ENCODE measurements around the gene AP3S2. TPM values are rescaled to one million over a fixed set of nuclear protein-coding genes. Genes with fewer than 3 reads are reported as not detected.
"Not testable (repeated sequence)": the region's sequence is repeated elsewhere in the genome, so short reads cannot be mapped to it uniquely, and the experiment has no call there.

The AP3S2 gene
- total and polyA plus RNA-seq, 2 donors (not counting 1 experiment from before 2014, with no cell fraction given), result 11.3 to 32.3 TPM

- Mint-ChIP-seq H3K27me3 (no peaks in the 10 kb centered on the region), H3K9me3 (ENCODE audit: insufficient read depth) (no peaks in the 10 kb centered on the region), H3K4me3 (no peak overlapping the region), H3K4me1 (peaks cover 20% of the 10 kb centered on the region), H3K27ac (no peak overlapping the region)
- Histone ChIP-seq H3K27me3 (replicated peaks in 1 of 4; ENCODE audit: control extremely low read depth in 1 of 4, control insufficient read depth in 3 of 4, insufficient read depth in 4 of 4, low read length in 3 of 4) (no peaks in the 10 kb centered on the region), H3K4me3 (ENCODE audit: control extremely low read depth in 1 of 5, extremely low read depth in 1 of 5, insufficient read depth in 1 of 5, low read depth in 2 of 5, low read length in 4 of 5) (no peak overlapping the region), H3K27ac (ENCODE audit: low read length in 2 of 2) (no peak overlapping the region), H3K4me2 (replicated peaks; ENCODE audit: low read depth, low read length, poor library complexity, severe bottlenecking) (no peak overlapping the region), H2AFZ (ENCODE audit: insufficient read depth, low read depth, low read length, poor library complexity, severe bottlenecking) (no peak overlapping the region), H4K20me1 (ENCODE audit: control insufficient read depth, insufficient read depth, low read length, poor library complexity, severe bottlenecking) (no peaks in the 10 kb centered on the region), H3K4me1 (ENCODE audit: control insufficient read depth in 2 of 2, insufficient read depth in 2 of 2, low read length in 2 of 2) (peaks cover 5 to 6% of the 10 kb centered on the region in 2 donors), H3K9ac (ENCODE audit: low read length) (no peak overlapping the region), H3K9me3 (ENCODE audit: control extremely low read depth in 1 of 3, control insufficient read depth in 2 of 3, insufficient read depth in 1 of 3, low read length in 2 of 3) (no peaks in the 10 kb centered on the region), H3K79me2 (ENCODE audit: control insufficient read depth, insufficient read depth, low read length) (peaks cover 17% of the 10 kb centered on the region), H3K36me3 (replicated peaks in 1 of 2; ENCODE audit: control extremely low read depth in 1 of 2, control insufficient read depth in 1 of 2, extremely low read depth in 1 of 2, insufficient read depth in 2 of 2, low read length in 1 of 2) (peaks cover 3 to 24% of the 10 kb centered on the region in 2 experiments)
- ATAC-seq (ENCODE audit: low read depth), result no peak
- CTCF ChIA-PET, result interaction anchor here (1.4 to 7.3 kb wide), 6 partner anchors 10 to 182 kb away, joined by 3 to 54 read pairs (median 12); no protein-coding TSS in a partner anchor
- POLR2A ChIA-PET, result interaction anchor here (0.6 kb wide), 1 partner anchor 188 kb away, joined by 6 read pairs; no protein-coding TSS in a partner anchor
- WGBS (ENCODE audit: insufficient coverage), result 100% methylated on average over 2 of the region's 4 CpGs
- TF ChIP-seq CTCF (IDR thresholded peaks at IDR 0.05), result no peak
- no peak for TF ChIP-seq EZH2 (IDR thresholded peaks at IDR 0.05; ENCODE audit: borderline replicate concordance, insufficient read depth, low read depth, low read length, poor library complexity, severe bottlenecking)
- intact Hi-C loops (cut with micrococcal nuclease), result no loop called here
- no peak for DNase-seq
Measured at GRCh38 chr15:89888214-89888804, 5.5 kb downstream of the AP3S2 start.

GRCh38 chr15:89885611-89886010, 8.2 kb downstream of the AP3S2 start:
- intact Hi-C loops (cut with micrococcal nuclease), result no loop called here
- no peaks in the 10 kb centered on the region for H3K27me3 ChIP-seq (replicated peaks in 1 of 4; ENCODE audit: control extremely low read depth in 1 of 4, control insufficient read depth in 3 of 4, insufficient read depth in 4 of 4, low read length in 3 of 4)
- H4K20me1 ChIP-seq (ENCODE audit: control insufficient read depth, insufficient read depth, low read length, poor library complexity, severe bottlenecking), result no peaks in the 10 kb centered on the region
- no peak for DNase-seq
- H3K4me1 ChIP-seq (ENCODE audit: control insufficient read depth in 2 of 2, insufficient read depth in 2 of 2, low read length in 2 of 2), result no peaks in the 10 kb centered on the region
- TF ChIP-seq CTCF (IDR thresholded peaks at IDR 0.05) (no peak), EZH2 (IDR thresholded peaks at IDR 0.05; ENCODE audit: borderline replicate concordance, insufficient read depth, low read depth, low read length, poor library complexity, severe bottlenecking) (no peak)
- H2AFZ ChIP-seq (ENCODE audit: insufficient read depth, low read depth, low read length, poor library complexity, severe bottlenecking), result no peak overlapping the region
- H3K79me2 ChIP-seq (ENCODE audit: control insufficient read depth, insufficient read depth, low read length), result peaks cover 4% of the 10 kb centered on the region
- Mint-ChIP-seq H3K27ac (no peak overlapping the region), H3K27me3 (no peaks in the 10 kb centered on the region), H3K4me1 (peaks cover 5% of the 10 kb centered on the region), H3K4me3 (no peak overlapping the region), H3K9me3 (ENCODE audit: insufficient read depth) (no peaks in the 10 kb centered on the region)
- no peak overlapping the region for H3K9ac ChIP-seq (ENCODE audit: low read length)
- ChIA-PET CTCF (interaction anchor here (1.2 to 7.3 kb wide), 2 partner anchors 12 to 123 kb away, joined by 3 to 54 read pairs; no protein-coding TSS in a partner anchor), POLR2A (interaction anchor here (0.7 kb wide), 1 partner anchor 189 kb away, joined by 5 read pairs; no protein-coding TSS in a partner anchor)
- H3K36me3 ChIP-seq (replicated peaks in 1 of 2; ENCODE audit: control extremely low read depth in 1 of 2, control insufficient read depth in 1 of 2, extremely low read depth in 1 of 2, insufficient read depth in 2 of 2, low read length in 1 of 2), result peaks cover 6 to 31% of the 10 kb centered on the region in 2 experiments
- ATAC-seq (ENCODE audit: low read depth), result no peak
- H3K4me2 ChIP-seq (replicated peaks; ENCODE audit: low read depth, low read length, poor library complexity, severe bottlenecking), result no peak overlapping the region
- WGBS (ENCODE audit: insufficient coverage), result no CpG with 5 or more reads among the region's 2 CpGs
- H3K27ac ChIP-seq (ENCODE audit: low read length in 2 of 2), result no peak overlapping the region
- no peaks in the 10 kb centered on the region for H3K9me3 ChIP-seq (ENCODE audit: control extremely low read depth in 1 of 3, control insufficient read depth in 2 of 3, insufficient read depth in 1 of 3, low read length in 2 of 3)
- no peak overlapping the region for H3K4me3 ChIP-seq (ENCODE audit: control extremely low read depth in 1 of 5, extremely low read depth in 1 of 5, insufficient read depth in 1 of 5, low read depth in 2 of 5, low read length in 4 of 5)

DNA sequence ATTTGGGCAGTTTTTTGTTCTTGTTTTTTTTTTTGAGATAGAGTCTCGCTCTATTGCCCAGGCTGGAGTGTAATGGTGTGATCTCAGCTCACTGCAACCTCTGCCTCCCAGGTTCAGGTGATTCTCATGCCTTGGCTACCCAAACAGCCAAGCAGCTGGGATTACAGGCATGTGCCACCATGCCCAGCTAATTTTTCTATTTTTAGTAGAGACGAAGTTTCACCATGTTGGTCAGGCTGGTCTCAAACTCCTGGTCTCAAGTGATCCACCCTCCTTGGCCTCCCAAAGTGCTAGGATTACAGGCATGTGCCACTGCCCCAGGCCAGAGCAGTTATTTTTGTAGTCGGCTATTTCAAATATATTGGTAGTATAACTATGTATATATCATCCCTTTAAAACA, 8.6 kb downstream of the AP3S2 start:
- DNase-seq; H3K9me3 ChIP-seq (ENCODE audit: control extremely low read depth in 1 of 3, control insufficient read depth in 2 of 3, insufficient read depth in 1 of 3, low read length in 2 of 3); H3K79me2 ChIP-seq (ENCODE audit: control insufficient read depth, insufficient read depth, low read length); ATAC-seq (ENCODE audit: low read depth); H3K4me1 ChIP-seq (ENCODE audit: control insufficient read depth in 2 of 2, insufficient read depth in 2 of 2, low read length in 2 of 2); H3K9ac ChIP-seq (ENCODE audit: low read length); H3K27me3 ChIP-seq (replicated peaks in 1 of 4; ENCODE audit: control extremely low read depth in 1 of 4, control insufficient read depth in 3 of 4, insufficient read depth in 4 of 4, low read length in 3 of 4); H3K27ac Mint-ChIP-seq; H3K4me3 Mint-ChIP-seq; H3K27ac ChIP-seq (ENCODE audit: low read length in 2 of 2); H3K4me3 ChIP-seq (ENCODE audit: control extremely low read depth in 1 of 5, extremely low read depth in 1 of 5, insufficient read depth in 1 of 5, low read depth in 2 of 5, low read length in 4 of 5); H3K27me3 Mint-ChIP-seq; H3K4me1 Mint-ChIP-seq; intact Hi-C loops (cut with micrococcal nuclease); H3K9me3 Mint-ChIP-seq (ENCODE audit: insufficient read depth); H2AFZ ChIP-seq (ENCODE audit: insufficient read depth, low read depth, low read length, poor library complexity, severe bottlenecking); H4K20me1 ChIP-seq (ENCODE audit: control insufficient read depth, insufficient read depth, low read length, poor library complexity, severe bottlenecking); H3K4me2 ChIP-seq (replicated peaks; ENCODE audit: low read depth, low read length, poor library complexity, severe bottlenecking): not testable (repeated sequence)
- H3K36me3 ChIP-seq (replicated peaks in 1 of 2; ENCODE audit: control extremely low read depth in 1 of 2, control insufficient read depth in 1 of 2, extremely low read depth in 1 of 2, insufficient read depth in 2 of 2, low read length in 1 of 2), result peaks cover 6 to 31% of the 10 kb centered on the region in 2 experiments
- 93% methylated on average over 2 of the region's 3 CpGs for WGBS (ENCODE audit: insufficient coverage)
- ChIA-PET POLR2A (interaction anchor here (0.7 kb wide), 1 partner anchor 190 kb away, joined by 5 read pairs; no protein-coding TSS in a partner anchor), CTCF (interaction anchor here (0.7 to 7.3 kb wide), 2 partner anchors 12 to 124 kb away, joined by 3 to 54 read pairs; no protein-coding TSS in a partner anchor)

All from B cell (primary cell).